HepG2 (cell line): ENCODE results near the gene CBFA2T2. TPM values are rescaled to one million over a fixed set of nuclear protein-coding genes. Genes with fewer than 3 reads are reported as not detected.

Source experiments
- CREBL2 ChIP-seq: sonication (generic); formaldehyde crosslinking; IDR thresholded peaks from 2 replicates; pipeline ENCODE4 v1.8.1; 2023; ENCODE audit warnings: missing genetic modification reagents, mild to moderate bottlenecking, borderline replicate concordance
- DR1 ChIP-seq: sonication (generic); formaldehyde crosslinking; IDR thresholded peaks from 2 replicates; pipeline ENCODE4 v1.8.0; 2021; ENCODE audit warnings: mild to moderate bottlenecking, missing genetic modification reagents, inconsistent platforms
- ELF3 ChIP-seq: IDR thresholded peaks from 2 replicates; pipeline ENCODE4 v1.6.1; 2016; ENCODE audit warnings: missing genetic modification reagents, missing compliant biosample characterization
- FLYWCH1 ChIP-seq: sonication (generic); formaldehyde crosslinking; IDR thresholded peaks from 2 replicates; pipeline ENCODE4 v1.8.1; 2023; ENCODE audit warnings: mild to moderate bottlenecking, missing genetic modification reagents
- HNF4A ChIP-seq: sonication (generic); formaldehyde crosslinking; IDR thresholded peaks from 2 replicates; pipeline ENCODE4 v1.4.0; 2020; ENCODE audit warnings: missing genetic modification reagents
- IRF2 ChIP-seq: IDR thresholded peaks from 2 replicates; pipeline ENCODE4 v1.6.1; 2018; ENCODE audit warnings: missing genetic modification reagents, missing compliant biosample characterization
- IRF9 ChIP-seq: sonication (generic); formaldehyde crosslinking; IDR thresholded peaks from 2 replicates; pipeline ENCODE4 v1.8.0; 2022; ENCODE audit warnings: missing genetic modification reagents, mild to moderate bottlenecking, borderline replicate concordance
- KDM4B ChIP-seq: sonication (generic); formaldehyde crosslinking; IDR thresholded peaks from 2 replicates; pipeline ENCODE4 v1.4.0; 2020; ENCODE audit warnings: missing genetic modification reagents
- KLF16 ChIP-seq, 2 experiments: sonication (generic) in 1 of 2; formaldehyde crosslinking in 1 of 2; IDR thresholded peaks; 2 replicates each; pipeline versions ENCODE4 v1.6.1 to v1.8.0; 2016 to 2023; ENCODE audit warnings: missing genetic modification reagents in 2 of 2, missing compliant biosample characterization in 1 of 2
- MATR3 ChIP-seq: sonication (generic); formaldehyde crosslinking; IDR thresholded peaks from 2 replicates; pipeline ENCODE4 v1.4.0; 2020; ENCODE audit warnings: missing genetic modification reagents
- MED13 ChIP-seq: sonication (generic); formaldehyde crosslinking; IDR thresholded peaks from 2 replicates; pipeline ENCODE4 v1.5.0; 2020; ENCODE audit warnings: missing genetic modification reagents
- MIER3 ChIP-seq: IDR thresholded peaks from 2 replicates; pipeline ENCODE4 v1.6.1; 2016; ENCODE audit warnings: missing compliant biosample characterization, borderline replicate concordance
- NR3C1 ChIP-seq: sonication (generic); formaldehyde crosslinking; IDR thresholded peaks from 2 replicates; pipeline ENCODE4 v1.4.0; 2020; ENCODE audit warnings: missing genetic modification reagents
- SMAD1 ChIP-seq: sonication (generic); formaldehyde crosslinking; IDR thresholded peaks from 2 replicates; pipeline ENCODE4 v1.4.0; 2020; ENCODE audit warnings: missing genetic modification reagents, low read depth, mild to moderate bottlenecking, borderline replicate concordance
- SRSF1 ChIP-seq: fragments of 200-400 bp; formaldehyde crosslinking; optimal IDR thresholded peaks from 2 replicates; pipeline ENCODE3; 2017; ENCODE audit warnings: mild to moderate bottlenecking, low read depth, low read length, moderate library complexity
- TBX3 ChIP-seq: fragments of 450-650 bp; IDR thresholded peaks from 2 replicates; pipeline ENCODE4 v1.6.1; 2017; ENCODE audit warnings: antibody characterized with exemption, mild to moderate bottlenecking, inconsistent platforms, borderline replicate concordance
- TP53 ChIP-seq: sonication (generic); formaldehyde crosslinking; conservative IDR thresholded peaks from 2 replicates; pipeline ENCODE4 v1.4.0; 2020; ENCODE audit warnings: missing genetic modification reagents
- UBTF ChIP-seq: sonication (generic); formaldehyde crosslinking; IDR thresholded peaks from 2 replicates; pipeline ENCODE4 v1.4.0; 2020; ENCODE audit warnings: mild to moderate bottlenecking, missing genetic modification reagents
- ZFYVE20 ChIP-seq: sonication (generic); formaldehyde crosslinking; IDR thresholded peaks from 2 replicates; pipeline ENCODE4 v1.8.0; 2023; ENCODE audit warnings: low read depth, mild to moderate bottlenecking, moderate library complexity, missing genetic modification reagents, borderline replicate concordance
- ZKSCAN1 ChIP-seq: fragments of 150-350 bp; IDR thresholded peaks from 2 replicates; pipeline ENCODE4 v1.6.1; 2014; ENCODE audit warnings: low read length
- ZNF17 ChIP-seq: sonication (generic); formaldehyde crosslinking; IDR thresholded peaks from 2 replicates; pipeline ENCODE4 v1.5.0; 2020; ENCODE audit warnings: mild to moderate bottlenecking, missing genetic modification reagents
- ZNF317 ChIP-seq: sonication (generic); formaldehyde crosslinking; IDR thresholded peaks from 2 replicates; pipeline ENCODE4 v1.5.0; 2020; ENCODE audit warnings: mild to moderate bottlenecking, missing genetic modification reagents
- ZNF326 ChIP-seq: sonication (generic); formaldehyde crosslinking; IDR thresholded peaks from 2 replicates; pipeline ENCODE4 v1.4.0; 2020; ENCODE audit warnings: missing genetic modification reagents, borderline replicate concordance
- ZNF468 ChIP-seq: sonication (generic); formaldehyde crosslinking; IDR thresholded peaks from 2 replicates; pipeline ENCODE4 v1.8.0; 2022; ENCODE audit warnings: mild to moderate bottlenecking, moderate library complexity, missing genetic modification reagents
- ZNF558 ChIP-seq: sonication (generic); formaldehyde crosslinking; IDR thresholded peaks from 2 replicates; pipeline ENCODE4 v1.9.0; 2022; ENCODE audit warnings: mild to moderate bottlenecking, missing genetic modification reagents, borderline replicate concordance
- ZNF644 ChIP-seq: IDR thresholded peaks from 2 replicates; pipeline ENCODE4 v1.6.1; 2016; ENCODE audit warnings: low read depth
- ZNF737 ChIP-seq: sonication (generic); formaldehyde crosslinking; IDR thresholded peaks from 2 replicates; pipeline ENCODE4 v1.5.0; 2020; ENCODE audit warnings: missing genetic modification reagents, mild to moderate bottlenecking, borderline replicate concordance
- ZNF841 ChIP-seq: sonication (generic); formaldehyde crosslinking; IDR thresholded peaks from 2 replicates; pipeline ENCODE4 v1.8.1; 2023; ENCODE audit warnings: missing genetic modification reagents, borderline replicate concordance
- polyA plus RNA-seq, 8 experiments: library from polyadenylated mRNA; depleted of rRNA in 3 of 8; stranded (reverse) in 7 of 8; unstranded in 1 of 8; fragments of >200 nt; fragmentation: Illumina TruSeq in 4 of 8; extraction: Trizol in 4 of 8; gene quantifications; 2 replicates each; pipeline versions ENCODE4 v1.2.1 to v1.2.3, GENCODE V29; 2011 to 2016; ENCODE audit warnings: low read depth in 4 of 8, missing spikeins in 1 of 8, mixed read lengths in 1 of 8; ENCODE audit not compliant: insufficient read depth in 1 of 8
- total RNA-seq, 5 experiments: library from RNA; depleted of rRNA; stranded (reverse); fragments of >200 nt; fragmentation: Illumina TruSeq; extraction: Trizol; gene quantifications; 2 replicates each; pipeline ENCODE4 v1.2.3, GENCODE V29; 2016; ENCODE audit warnings: low read depth in 1 of 5

CBFA2T2 gene
- total and polyA plus RNA-seq, 2 of the 13 experiments (the other 11 are each of a cell fraction or from before 2014, with no cell fraction given): 6.3 to 21.2 TPM

GRCh38 chr20:33674294-33675135 lies 184.6 kb downstream of the CBFA2T2 start, which contains the start of gene NECAB3 (continued):
- TF ChIP-seq DR1 (CRISPR knock-in tag) (no peak; the same call in 1 of the 2 replicates), ZFYVE20 (CRISPR knock-in tag) (peak; percentile 85; the same call in 1 of the 2 replicates), UBTF (CRISPR knock-in tag) (peak; percentile 95), MATR3 (CRISPR knock-in tag) (0 out of 2 replicates have a peak, but pooled peaks have one; percentile 25), IRF9 (CRISPR knock-in tag) (peak; percentile 85; the same call in 1 of the 2 replicates), ZNF468 (CRISPR knock-in tag) (no peak), ZNF841 (CRISPR knock-in tag) (no peak; the same call in 1 of the 2 replicates), HNF4A (CRISPR knock-in tag) (peak; percentile 66), MIER3 (CRISPR knock-in tag) (peak; percentile 67; the same call in 1 of the 2 replicates), NR3C1 (CRISPR knock-in tag) (no peak), SRSF1 (peak; percentile 91), ZNF558 (no peak), MED13 (CRISPR knock-in tag) (peak; percentile 56; the same call in 1 of the 2 replicates), TBX3 (no peak), SMAD1 (CRISPR knock-in tag) (no peak; the same call in 1 of the 2 replicates), ZKSCAN1 (no peak), ELF3 (CRISPR knock-in tag) (peak; percentile 53; the same call in 1 of the 2 replicates), ZNF326 (no peak), KLF16 (CRISPR knock-in tag; IDR thresholded peaks at IDR 0.05) (peak in 1 of 2 experiments; percentile 71; a peak in 2 of 4 replicates), ZNF644 (0 out of 2 replicates have a peak, but pooled peaks have one; percentile 19), ZNF317 (CRISPR knock-in tag) (peak; percentile 65; the same call in 1 of the 2 replicates), CREBL2 (no peak), FLYWCH1 (no peak), ZNF737 (CRISPR knock-in tag) (no peak; the same call in 1 of the 2 replicates), ZNF17 (CRISPR knock-in tag) (no peak), KDM4B (peak; percentile 65; the same call in 1 of the 2 replicates), IRF2 (peak; percentile 50), TP53 (CRISPR knock-in tag) (no peak)
